ENCODE measurements around the gene DNLZ.
"Not testable (repeated sequence)": the region's sequence is repeated elsewhere in the genome, so short reads cannot be mapped to it uniquely, and the experiment has no call there.

- TF ChIP-seq CTCF (conservative IDR thresholded peaks at IDR 0.05; ENCODE audit: low read depth, low read length); USF2 (IDR thresholded peaks at IDR 0.05; ENCODE audit: low read depth, low read length); POLR2A (IDR thresholded peaks at IDR 0.05; ENCODE audit: low read depth, low read length); ELK1 (IDR thresholded peaks at IDR 0.05; ENCODE audit: borderline replicate concordance, low read depth, low read length): not testable (repeated sequence)
Observed at GRCh38 chr9:136351868-136352267, 11.7 kb downstream of the DNLZ start.
